HG03064 (cell line): ENCODE results near the gene MMP10.
"Not testable (repeated sequence)": the region's sequence is repeated elsewhere in the genome, so short reads cannot be mapped to it uniquely, and the experiment has no call there.

Source experiments
- ATAC-seq: cut with Tn5 transposase; IDR thresholded peaks from one replicate; pipeline ENCODE4 v1.9.1; 2021; ENCODE audit warnings: low read depth; ENCODE audit not compliant: unreplicated experiment

MMP10 gene

DNA sequence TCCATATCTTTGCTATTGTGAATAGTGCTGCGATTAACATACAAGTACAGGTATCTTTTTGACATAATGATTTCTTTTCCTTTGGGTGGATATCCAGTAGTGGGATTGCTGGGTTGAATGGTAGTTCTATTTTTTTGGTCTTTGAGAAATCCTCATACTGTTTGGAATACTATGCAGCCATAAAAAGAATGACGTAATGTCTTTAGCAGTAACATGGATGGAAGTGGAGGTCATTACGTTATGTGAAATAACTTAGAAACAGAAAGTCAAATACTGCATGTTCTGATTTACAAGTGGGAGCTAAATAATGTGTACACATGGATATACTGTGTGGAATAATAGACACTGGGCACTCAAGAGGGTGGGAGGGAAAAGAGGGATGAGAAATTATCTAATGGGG lies 4.0 kb upstream of the MMP10 start:
- no peak for ATAC-seq

DNA sequence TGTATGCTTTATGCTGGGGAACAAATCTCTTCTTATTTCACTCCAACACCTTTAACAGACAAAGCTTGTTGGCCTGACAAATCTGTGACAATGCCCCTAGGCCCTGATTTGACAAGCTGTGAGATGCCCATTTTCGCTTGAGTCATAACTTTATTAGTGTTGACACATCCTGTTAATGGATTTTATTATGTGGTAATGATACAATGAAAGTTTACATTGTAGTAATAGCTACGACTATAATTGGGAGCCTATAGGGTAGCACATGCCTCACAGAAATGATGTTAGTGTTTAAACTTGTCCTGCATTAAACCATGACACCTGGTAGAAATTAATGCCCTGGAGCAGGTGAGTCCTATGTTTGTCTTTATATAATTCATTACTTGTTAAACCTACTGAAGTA lies 3.3 kb upstream of the MMP10 start:
- no peak for ATAC-seq

DNA sequence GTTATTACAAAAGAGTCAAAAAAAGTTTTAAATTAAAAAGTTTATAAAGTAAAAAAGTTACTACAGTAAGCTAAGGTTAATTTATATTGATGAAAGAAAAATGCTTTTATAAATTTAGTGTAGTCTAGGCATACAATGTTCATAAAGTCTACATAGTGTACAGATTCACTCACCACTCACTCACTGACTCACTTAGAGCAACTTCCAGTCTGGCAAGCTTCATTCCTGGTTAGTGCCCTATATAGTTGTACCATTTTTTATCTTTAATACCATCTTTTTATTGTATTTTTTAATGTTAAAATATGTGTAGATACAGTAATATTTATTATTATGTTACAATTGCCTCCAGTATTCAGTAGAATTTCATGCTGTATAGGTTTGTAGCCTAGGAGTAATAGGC lies 2.6 kb upstream of the MMP10 start:
- ATAC-seq, result no peak

DNA sequence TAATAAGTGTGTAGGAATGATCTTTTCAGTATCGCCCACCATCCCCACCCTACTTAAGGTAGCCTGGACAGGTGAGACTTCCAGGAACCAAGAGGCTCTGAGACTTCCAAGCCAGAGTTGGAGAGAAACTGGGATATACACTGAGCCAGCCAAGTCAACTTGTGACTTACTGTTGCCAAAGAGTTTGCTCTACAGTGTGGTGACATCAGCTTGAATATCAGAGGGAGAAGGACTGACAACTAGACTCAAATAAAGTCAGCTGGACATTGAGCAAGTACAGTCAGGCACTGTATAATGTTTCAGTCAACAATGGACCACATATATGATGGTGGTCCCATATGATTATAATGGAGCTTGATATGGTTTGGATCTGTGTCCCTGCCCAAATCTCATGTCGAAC lies 1.2 kb upstream of the MMP10 start:
- no peak for ATAC-seq

DNA sequence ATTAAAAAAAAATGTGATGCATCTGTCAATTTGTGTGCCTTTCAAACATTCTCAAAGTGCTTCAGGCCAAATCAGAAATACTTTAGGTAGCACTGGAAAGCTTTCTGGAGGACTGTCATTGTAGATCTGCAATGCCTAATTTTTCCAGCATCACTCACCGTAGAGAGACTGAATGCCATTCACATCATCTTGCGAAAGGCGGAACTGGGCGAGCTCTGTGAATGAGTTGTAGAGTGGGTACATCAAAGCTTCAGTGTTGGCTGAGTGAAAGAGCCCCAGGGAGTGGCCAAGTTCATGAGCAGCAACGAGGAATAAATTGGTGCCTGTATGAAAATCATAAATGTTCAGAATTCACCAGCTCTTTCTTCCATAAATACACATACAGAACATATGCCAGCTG lies 4.0 kb downstream of the MMP10 start:
- no peak for ATAC-seq

DNA sequence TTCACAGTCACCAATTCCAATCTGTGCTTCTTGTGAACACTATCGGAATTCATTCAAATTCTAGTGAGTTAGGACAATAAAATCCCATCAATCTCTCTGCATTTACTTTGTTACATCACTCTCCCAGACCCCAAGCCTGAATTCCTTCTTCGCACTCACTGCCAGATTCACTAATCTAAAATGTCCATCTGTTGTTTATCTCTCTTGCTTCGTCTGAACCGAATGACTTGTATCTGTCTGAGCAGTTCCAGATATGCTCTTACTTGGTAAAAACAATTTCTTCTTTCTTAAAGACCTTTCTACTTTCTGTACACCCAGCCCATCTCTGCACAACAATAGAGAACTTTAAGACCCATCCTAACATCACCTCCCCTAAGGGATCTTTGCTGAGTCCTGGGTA lies 7.0 kb downstream of the MMP10 start:
- no peak for ATAC-seq

DNA sequence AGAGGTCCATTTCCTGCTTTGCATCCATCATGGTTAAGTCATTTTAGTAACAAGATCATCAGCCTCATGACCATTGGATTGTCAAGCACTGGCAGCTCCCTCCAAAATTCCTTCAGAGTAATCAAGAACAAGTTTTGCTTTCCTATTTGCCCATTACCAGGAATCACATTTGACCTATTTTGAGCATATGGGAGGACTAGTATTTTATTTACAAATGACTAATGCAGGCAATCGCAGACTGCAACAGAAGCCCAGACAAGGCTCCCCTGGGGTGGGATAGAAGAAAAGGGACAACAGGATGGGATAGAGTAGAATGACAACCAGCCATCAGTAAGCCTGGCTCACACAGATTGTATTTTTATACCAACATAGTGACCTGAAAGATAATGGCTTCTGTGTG lies 9.1 kb downstream of the MMP10 start:
- no peak for ATAC-seq

DNA sequence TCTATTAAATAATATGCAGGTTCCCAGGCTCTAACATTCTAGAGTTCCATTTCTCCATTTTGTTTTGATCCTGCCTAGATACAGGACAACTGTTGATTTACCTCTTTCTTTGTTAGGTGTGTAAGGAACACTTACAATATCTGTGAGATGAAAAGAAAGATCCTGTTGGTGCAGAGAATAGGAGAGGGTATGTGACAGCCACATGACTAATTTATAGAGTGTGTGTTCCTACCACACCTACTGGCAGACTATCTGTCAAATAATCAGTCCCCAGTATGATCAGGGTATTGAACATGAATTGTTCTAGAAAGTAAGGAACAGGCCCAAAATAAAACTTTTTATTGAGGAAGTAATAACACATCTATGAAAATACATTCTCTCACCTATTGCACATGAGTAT lies 10.2 kb downstream of the MMP10 start:
- no peak for ATAC-seq

DNA sequence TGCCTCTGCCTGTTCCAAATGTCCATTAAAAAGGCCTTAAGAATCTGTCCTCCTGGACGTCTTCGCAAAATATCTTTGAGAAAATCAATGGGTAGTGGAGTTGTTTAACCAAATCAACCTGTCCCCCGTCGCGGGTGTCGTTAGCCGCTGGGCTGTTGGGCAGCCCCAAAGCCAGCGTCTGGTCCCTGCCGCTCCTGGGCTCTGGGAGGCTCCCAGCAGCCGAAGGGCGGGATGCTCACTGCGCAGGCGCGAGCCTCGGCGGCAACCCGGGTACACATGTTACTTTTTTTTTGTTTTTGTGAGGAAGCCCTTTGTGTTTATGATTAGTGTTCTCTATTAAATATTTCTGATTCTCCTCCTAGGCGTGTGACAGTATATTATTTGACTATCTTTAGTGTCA lies 12.6 kb downstream of the MMP10 start:
- no peak for ATAC-seq

DNA sequence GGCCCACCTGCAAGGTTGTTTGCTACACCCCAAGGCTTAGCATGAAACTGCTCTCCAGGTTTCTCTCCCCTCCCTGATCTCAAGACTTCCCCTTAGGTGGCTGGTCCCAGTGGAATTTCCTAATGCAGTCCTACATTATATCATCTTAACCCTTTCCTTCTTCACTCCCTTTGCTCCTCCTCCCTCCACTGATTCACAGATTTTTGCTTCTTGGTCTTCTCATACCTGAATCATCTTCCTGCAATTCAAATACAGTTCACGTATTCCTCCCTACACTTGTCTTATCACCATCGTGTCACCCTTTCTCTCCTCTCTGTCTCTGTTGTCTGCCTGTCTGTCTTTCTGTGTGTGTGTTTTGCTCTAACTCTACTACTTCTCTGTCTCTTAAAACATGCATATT lies 17.0 kb downstream of the MMP10 start:
- ATAC-seq, result no peak

DNA sequence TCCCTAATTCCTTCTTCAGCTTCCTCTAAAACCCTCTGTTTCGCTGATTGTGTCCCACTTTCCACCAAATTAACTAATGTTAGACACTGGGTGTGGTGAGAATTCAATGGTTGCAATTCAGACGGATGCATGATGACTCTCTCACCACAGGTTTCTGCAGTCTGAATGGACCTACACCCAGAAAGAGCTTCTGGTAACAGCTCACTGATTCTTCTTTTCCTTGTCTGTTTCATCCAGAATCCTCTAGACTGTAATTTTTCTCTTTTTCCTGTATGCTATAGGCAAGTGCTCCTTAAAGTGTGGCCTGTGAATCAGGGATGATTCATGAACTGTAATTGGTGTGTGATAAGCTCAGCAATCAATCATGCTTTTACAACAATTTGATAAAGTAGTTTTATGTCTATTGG lies 18.1 kb downstream of the MMP10 start:
- no peak for ATAC-seq

DNA sequence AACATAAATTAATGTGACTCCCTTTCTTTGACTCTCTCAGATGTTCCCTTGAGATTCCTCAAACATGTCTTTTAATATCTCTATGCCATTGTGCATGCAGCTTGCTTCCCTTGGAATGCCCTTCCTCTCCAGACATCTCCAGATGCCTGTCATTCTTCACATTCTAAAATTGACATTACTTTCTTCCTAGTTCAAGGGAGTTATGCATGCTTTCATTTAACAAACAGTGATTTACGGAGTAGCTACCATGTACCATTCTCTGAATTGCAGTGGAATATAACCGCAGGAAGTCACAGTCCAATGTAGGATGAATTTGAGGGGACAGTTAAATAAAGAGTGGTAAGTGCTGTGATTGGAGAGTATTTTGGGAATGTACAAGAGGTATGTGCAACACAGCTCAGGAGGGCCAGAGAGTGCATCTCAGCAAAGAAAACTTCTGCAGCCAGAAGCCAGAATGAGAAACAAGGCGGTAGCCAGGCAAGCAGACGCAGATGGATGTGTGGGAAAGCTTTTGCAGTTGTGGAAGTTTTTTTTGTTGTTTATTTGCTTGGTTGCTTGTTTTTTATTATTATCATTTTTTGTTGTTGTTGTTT lies 18.7 kb downstream of the MMP10 start:
- no peak for ATAC-seq

DNA sequence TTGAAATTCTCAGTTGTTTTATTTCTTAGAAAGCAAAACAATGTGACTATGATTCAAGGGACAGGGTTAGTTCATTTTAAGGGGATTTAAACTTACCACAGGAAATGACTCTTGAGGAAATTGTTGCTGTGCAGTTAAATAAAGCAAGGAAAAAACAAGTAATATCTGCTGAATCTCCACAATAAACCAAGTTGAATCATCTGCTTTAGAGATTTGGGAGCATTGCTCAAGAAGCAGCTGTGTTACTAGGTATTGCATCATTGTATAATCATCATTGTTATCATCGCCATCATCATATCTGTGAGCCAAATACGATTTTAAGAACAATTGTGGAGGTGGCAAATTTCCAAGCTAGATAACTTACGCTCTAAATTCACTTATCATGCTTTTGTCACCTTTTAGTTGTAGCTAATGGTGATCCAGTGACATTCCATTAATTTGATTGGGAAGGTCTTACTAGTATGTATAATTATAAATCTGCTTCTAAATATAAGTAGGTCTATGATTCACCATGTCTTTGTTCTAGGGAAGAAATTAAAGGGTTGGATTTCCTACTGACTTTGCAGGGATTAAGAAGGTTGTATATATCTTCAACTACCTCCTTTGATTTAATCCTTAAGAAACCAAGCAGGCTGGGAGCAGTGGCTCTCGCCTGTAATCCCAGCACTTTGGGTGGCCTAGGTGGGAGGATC lies 19.9 kb downstream of the MMP10 start:
- ATAC-seq, result no peak

DNA sequence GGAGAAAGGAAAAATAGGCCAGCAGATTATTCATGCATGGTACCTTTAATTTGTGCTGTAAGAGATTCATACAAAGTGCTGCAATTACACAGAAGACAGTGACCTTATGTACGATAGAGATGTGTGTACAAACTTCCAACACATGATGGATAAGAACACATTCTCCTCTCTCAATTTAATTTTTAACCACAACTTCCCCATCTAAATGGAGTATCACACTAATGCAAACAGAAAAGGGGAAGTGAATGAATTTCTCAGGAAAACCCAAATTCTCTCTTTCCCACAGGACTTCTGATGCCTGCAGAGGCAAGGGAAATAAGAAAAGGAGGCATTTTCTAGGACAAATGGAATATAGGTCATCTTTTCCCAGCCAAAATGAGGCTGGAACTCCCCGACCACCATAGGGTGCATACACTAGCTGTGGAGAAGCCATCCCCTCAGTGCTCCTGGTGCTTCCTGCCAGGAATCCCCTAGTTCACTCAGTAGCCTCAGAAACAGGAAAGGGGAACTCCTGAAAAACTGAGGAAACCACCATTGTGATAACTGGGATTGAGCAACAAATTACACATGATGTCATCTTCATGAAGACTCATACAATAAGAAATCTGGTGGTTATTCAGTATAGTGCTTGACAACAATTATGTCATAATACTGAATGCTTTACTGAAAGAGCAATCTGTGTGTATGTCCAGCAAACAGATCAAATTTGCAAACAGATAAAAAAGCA lies 22.4 kb downstream of the MMP10 start:
- no peak for ATAC-seq

DNA sequence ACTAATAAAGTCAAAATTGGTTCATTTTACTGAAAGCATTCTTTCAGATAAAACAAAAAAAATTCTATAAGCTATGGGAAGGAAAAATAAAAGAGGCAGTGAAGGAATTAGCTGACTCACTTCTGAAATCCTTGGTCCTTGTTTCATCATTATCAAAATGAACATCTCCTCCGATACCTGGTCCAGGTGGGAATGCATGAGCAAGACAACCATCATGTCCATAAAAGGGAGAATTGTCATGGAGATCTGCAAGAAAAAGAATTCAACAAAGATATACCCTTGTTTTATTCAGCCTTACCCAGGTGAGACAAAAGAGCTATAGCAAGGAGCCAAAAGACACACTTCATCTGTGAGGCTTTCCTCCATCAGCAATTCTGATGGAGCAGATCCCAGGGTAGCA lies 27.2 kb downstream of the MMP10 start:
- ATAC-seq, result no peak

DNA sequence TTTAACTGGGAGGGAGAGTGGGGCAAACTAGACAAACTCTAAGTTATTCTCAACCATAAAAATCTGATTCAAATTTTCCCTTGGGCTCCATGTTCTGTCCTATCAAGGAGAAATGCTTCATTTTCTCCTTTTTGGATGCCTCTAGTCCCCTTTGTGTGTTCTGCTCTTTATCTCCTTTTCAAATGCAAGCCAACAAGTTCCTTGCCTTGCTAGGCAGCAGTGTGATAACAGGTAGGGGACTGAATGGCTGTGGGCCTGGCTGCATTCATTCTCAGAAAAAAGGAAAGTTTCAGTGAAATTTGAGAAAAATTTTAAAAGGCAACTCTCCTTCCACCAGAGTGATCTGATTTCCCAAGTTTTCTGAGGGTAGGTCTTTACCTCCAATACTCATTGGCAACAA lies 28.8 kb downstream of the MMP10 start:
- no peak for ATAC-seq

DNA sequence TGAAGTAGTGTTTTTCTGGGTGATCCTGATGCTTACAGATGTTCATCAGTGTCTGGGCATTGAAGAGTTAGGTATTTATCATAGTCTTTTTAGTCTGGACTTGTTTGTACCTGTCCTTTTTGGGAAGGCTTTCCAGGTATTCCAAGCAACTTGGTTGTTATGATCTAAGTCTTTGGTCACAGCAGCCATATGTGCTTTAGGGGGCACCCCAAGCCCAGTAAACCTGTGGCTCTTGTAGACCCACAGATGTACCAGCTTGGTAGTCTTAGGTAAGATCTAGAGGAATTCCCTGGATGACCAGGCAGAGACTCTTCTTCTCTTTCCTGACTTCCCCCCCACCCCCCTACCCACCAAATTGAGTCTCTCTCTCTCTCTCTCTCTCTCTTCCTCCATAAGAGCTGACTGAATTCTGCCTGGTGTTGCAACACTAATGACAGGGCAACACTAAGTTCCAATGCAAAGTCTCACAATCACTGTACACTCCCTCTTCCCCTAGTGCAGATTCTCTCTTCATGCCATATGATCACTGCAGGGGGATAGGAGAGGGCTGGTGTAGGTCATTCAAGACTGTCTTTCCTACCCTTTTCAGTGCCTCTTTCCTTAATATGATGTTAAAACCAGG lies 31.2 kb downstream of the MMP10 start:
- ATAC-seq, result no peak

DNA sequence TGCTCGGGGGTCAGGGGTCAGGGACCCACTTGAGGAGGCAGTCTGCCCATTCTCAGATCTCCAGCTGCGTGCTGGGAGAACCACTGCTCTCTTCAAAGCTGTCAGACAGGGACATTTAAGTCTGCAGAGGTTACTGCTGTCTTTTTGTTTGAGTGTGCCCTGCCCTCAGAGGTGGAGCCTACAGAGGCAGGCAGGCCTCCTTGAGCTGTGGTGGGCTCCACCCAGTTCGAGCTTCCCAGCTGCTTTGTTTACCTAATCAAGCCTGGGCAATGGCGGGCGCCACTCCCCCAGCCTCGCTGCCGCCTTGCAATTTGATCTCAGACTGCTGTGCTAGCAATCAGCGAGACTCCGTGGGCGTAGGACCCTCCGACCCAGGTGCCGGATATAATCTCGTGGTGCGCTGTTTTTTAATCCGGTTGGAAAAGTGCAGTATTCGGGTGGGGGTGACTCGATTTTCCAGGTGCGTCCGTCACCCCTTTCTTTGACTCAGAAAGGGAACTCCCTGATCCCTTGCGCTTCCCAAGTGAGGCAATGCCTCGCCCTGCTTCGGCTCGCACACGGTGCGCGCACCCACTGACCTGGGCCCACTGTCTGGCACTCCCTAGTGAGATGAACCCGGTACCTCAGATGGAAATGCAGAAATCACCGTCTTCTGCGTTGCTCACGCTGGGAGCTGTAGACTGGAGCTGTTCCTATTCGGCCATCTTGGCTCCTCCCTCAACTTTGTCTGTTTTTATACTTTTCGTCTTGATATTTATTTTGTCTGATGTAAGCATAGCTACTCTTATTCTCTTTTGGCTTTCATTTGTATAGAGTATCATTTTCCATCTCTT lies 33.5 kb downstream of the MMP10 start:
- ATAC-seq, result not testable (repeated sequence)

DNA sequence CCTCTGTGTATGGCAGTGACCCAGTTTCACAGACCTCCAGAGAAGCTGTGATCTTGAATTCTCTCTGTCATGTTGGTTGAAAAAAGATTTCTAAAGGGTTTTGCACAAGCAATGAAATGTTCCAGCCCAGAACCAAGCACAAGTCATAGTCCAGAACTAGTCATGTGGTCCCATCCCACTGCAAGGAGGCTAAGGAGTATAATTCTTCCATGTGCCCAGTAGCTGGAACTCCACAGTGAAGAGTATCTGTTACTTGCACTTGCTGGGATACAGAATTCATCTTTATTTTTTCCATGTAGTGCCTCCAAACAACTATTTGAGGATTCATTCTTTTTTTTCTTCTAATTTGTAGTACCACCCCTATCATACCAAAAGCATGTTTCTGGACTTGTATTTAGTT lies 45.8 kb downstream of the MMP10 start:
- no peak for ATAC-seq

DNA sequence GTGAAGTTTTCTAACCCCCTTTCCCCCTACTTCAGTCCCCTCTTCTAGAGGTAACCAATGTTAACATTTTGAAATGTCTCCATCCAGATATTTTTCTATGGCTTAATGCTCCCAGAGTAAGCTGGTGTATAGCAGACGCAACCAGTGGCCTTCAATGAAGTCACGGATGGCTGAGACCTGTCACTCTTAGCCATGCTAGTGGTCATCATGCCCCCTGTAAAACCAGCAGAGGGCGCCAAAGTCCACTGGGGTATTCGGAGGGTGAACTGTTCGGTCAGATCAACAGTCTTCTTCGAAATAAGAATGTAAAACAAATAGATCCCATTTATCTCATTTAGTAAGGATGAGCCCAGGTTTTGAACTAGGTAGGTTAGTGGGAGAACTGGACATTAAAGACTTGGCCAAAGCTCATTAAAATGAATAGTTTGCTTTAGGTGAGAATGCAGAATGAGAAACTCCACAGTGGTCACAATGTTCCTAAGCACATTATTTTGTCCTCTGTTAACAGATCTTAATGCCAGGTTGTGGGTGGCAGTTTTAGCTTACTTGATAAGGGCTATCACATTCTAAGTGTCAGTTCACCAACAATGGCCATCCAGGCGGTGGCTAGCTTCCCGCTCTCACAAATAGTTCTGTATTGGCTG lies 47.1 kb downstream of the MMP10 start:
- ATAC-seq, result no peak
